Uterus (tissue), 4 donors: ENCODE data around the gene VDAC1. TPM values are rescaled to one million over a fixed set of nuclear protein-coding genes. Genes with fewer than 3 reads are reported as not detected.

Experiments used
- DNase-seq, 2 donors: peaks; one replicate each; pipeline ENCODE4 v3.0.0-alpha.2; 2019 to 2020
- H3K27ac ChIP-seq, 2 donors: fragments of 200-600 bp; sonication (generic); 1 replicate in 1 of 2; 2 replicates in 1 of 2; pipeline ENCODE4 v1.5.1; 2016 to 2018
- H3K27me3 ChIP-seq, 2 donors: fragments of 200-600 bp; sonication (generic); one replicate each; pipeline ENCODE4 v1.5.1; 2018 to 2019; ENCODE audit warnings: control low read depth in 1 of 2
- H3K36me3 ChIP-seq, 2 donors: fragments of 200-600 bp; sonication (generic); one replicate each; pipeline ENCODE4 v1.5.1; 2019; ENCODE audit warnings: control low read depth in 1 of 2
- H3K4me1 ChIP-seq, 2 donors: fragments of 200-600 bp; sonication (generic); one replicate each; pipeline ENCODE4 v1.5.1; 2018 to 2019; ENCODE audit warnings: control low read depth in 1 of 2
- H3K4me3 ChIP-seq, 2 donors: fragments of 200-600 bp; sonication (generic); 1 replicate in 1 of 2; 2 replicates in 1 of 2; pipeline ENCODE4 v1.5.1; 2018 to 2019; ENCODE audit warnings: mild to moderate bottlenecking in 1 of 2
- H3K9me3 ChIP-seq, 2 donors: fragments of 200-600 bp; sonication (generic); one replicate each; pipeline ENCODE4 v1.5.1; 2019; ENCODE audit warnings: control low read depth in 1 of 2
- CTCF ChIP-seq, 4 experiments: fragments of 200-600 bp in 2 of 4; fragments of 450-650 bp in 2 of 4; sonication (generic) in 2 of 4; IDR thresholded peaks; one replicate each; pipeline ENCODE4 v1.5.1; 2016 to 2019; ENCODE audit warnings: antibody characterized with exemption in 4 of 4, mild to moderate bottlenecking in 2 of 4, moderate library complexity in 1 of 4
- POLR2A ChIP-seq, 2 donors: fragments of 450-650 bp; IDR thresholded peaks; one replicate each; pipeline ENCODE4 v1.6.1; 2016; ENCODE audit warnings: antibody characterized with exemption in 2 of 2, mild to moderate bottlenecking in 1 of 2, moderate library complexity in 1 of 2
- intact Hi-C: fragments of 100-400 bp; cut with DNase I; formaldehyde crosslinking; loops from one replicate; pipeline ENCODE4 v1.15.1; 2023; ENCODE audit warnings: low total_unique reads
- total RNA-seq, 4 donors: library from RNA; depleted of rRNA in 3 of 4; stranded (reverse); fragments of >200 nt in 3 of 4; gene quantifications; one replicate each; pipeline versions ENCODE4 v1.1.0 to v1.2.4, GENCODE V29; 2014 to 2023
- donor health status: DM: yes; HTN: yes; CAD: no.

Gene VDAC1
- total RNA-seq, 4 donors from 2014 or later = 19.4 to 112 (median 79.8) TPM

- no peak overlapping the region for H3K4me3 ChIP-seq
- no peaks in the 10 kb centered on the region for H3K9me3 ChIP-seq
- no peaks in the 10 kb centered on the region for H3K4me1 ChIP-seq
- no peaks in the 10 kb centered on the region for H3K27me3 ChIP-seq
- no peaks in the 10 kb centered on the region for H3K36me3 ChIP-seq
- intact Hi-C loops = no loop called here
- TF ChIP-seq POLR2A (IDR thresholded peaks at IDR 0.05) (no peak), CTCF (IDR thresholded peaks at IDR 0.05) (no peak)
- H3K27ac ChIP-seq = no peak overlapping the region
- no peak for DNase-seq
These were observed 80.4 kb downstream of the VDAC1 start for GRCh38 chr5:133924221-133924920.

GRCh38 chr5:133921979-133922378 lies 82.8 kb downstream of the VDAC1 start:
- Histone ChIP-seq H3K27me3 (no peaks in the 10 kb centered on the region), H3K27ac (no peak overlapping the region), H3K4me3 (no peak overlapping the region), H3K9me3 (no peaks in the 10 kb centered on the region), H3K4me1 (no peaks in the 10 kb centered on the region), H3K36me3 (no peaks in the 10 kb centered on the region)
- no peak for DNase-seq
- no peak for TF ChIP-seq CTCF (IDR thresholded peaks at IDR 0.05)
- no peak for TF ChIP-seq POLR2A (IDR thresholded peaks at IDR 0.05)
- intact Hi-C loops = no loop called here

Other genes with a start within 250 kb of the VDAC1 start
- 10 to 100 TPM; 10.5 to 98.9 (median 27.5) TPM for gene C5orf15, start 36.4 kb downstream of the VDAC1 start, total RNA-seq
- gene TCF7, start 109.7 kb upstream of the VDAC1 start, total RNA-seq = 1 to 10 TPM in 3 of 4 donors, not detected in 1; 1.0 to 4.3 (median 2.4) TPM
- gene SKP1, start 172.0 kb upstream of the VDAC1 start, total RNA-seq = 100 to 1,000 TPM; 198 to 343 (median 235) TPM
- gene PPP2CA, start 221.1 kb upstream of the VDAC1 start, total RNA-seq = 100 to 1,000 TPM; 114 to 437 (median 226) TPM